GM12878 (cell line): ENCODE data around the gene PGM2L1. TPM values are rescaled to one million over a fixed set of nuclear protein-coding genes. Genes with fewer than 3 reads are reported as not detected.

ENCODE experiments used
- ATAC-seq: fragments of 200-7000 bp; cut with Tn5 transposase; 3 replicates; pipeline ENCODE4 v1.9.1; 2020; ENCODE audit warnings: mild to moderate bottlenecking, moderate library complexity
- BruUV-seq: library from RNA; stranded (reverse); fragments of 400-500 nt; replicated peaks from 2 replicates; lab custom pipeline; 2021; lab: Mats Ljungman, UMichigan
- CTCF ChIA-PET: fragments of 300-600 bp; sonication (Branson Sonifier 250); formaldehyde crosslinking; extraction: SDS; loops from one replicate; lab custom pipeline; 2021; ENCODE audit warnings: inconsistent platforms; lab: Yijun Ruan, JAX
- POLR2A ChIA-PET: fragments of 350-600 bp; formaldehyde crosslinking; extraction: SDS; loops from one replicate; lab custom pipeline; 2021; ENCODE audit warnings: inconsistent platforms; lab: Charles Lee
- RAD21 ChIA-PET: fragments of 300-600 bp; sonication (Branson Sonifier 250); formaldehyde crosslinking; loops from one replicate; lab custom pipeline; 2023; ENCODE audit warnings: antibody characterized with exemption; ENCODE audit not compliant: unreplicated experiment; lab: Charles Lee
- SMC1A ChIA-PET: fragments of 300-600 bp; sonication (Branson Sonifier 250); formaldehyde crosslinking; loops from one replicate; lab custom pipeline; 2023; ENCODE audit not compliant: unreplicated experiment, uncharacterized antibody; lab: Charles Lee
- DNase-seq: peaks from one replicate; pipeline ENCODE4 v3.0.0-alpha.2; 2011; ENCODE audit warnings: low read depth, low spot score
- FAIRE-seq: peaks from 3 replicates; lab custom pipeline; 2011; peaks lifted over from hg19 to GRCh38; lab: Jason Lieb, UNC
- H2AFZ ChIP-seq: 2 replicates; pipeline ENCODE4 v1.6.0; 2011; ENCODE audit warnings: low read depth, low read length, control low read depth; ENCODE audit not compliant: control insufficient read depth
- H3K27ac ChIP-seq: 2 replicates; pipeline ENCODE4 v1.5.1; 2011; ENCODE audit warnings: control low read depth; ENCODE audit not compliant: control insufficient read depth, insufficient read depth
- H3K27me3 ChIP-seq, 2 experiments: replicated peaks in 1 of 2; 2 replicates each; pipeline versions ENCODE4 v1.6.0 to v1.6.1; 2011; ENCODE audit warnings: low read length in 1 of 2; ENCODE audit not compliant: control insufficient read depth in 2 of 2, insufficient read depth in 2 of 2
- H3K36me3 ChIP-seq, 2 experiments: 2 replicates each; pipeline ENCODE4 v1.5.1; 2011; ENCODE audit warnings: low read length in 1 of 2; ENCODE audit not compliant: control insufficient read depth in 2 of 2, insufficient read depth in 2 of 2
- H3K4me1 ChIP-seq: 2 replicates; pipeline ENCODE4 v1.6.1; 2011; ENCODE audit warnings: mild to moderate bottlenecking, low read length, moderate library complexity, mixed read lengths; ENCODE audit not compliant: control insufficient read depth, insufficient read depth
- H3K4me2 ChIP-seq: 2 replicates; pipeline ENCODE4 v1.6.0; 2011; ENCODE audit warnings: control low read depth; ENCODE audit not compliant: control insufficient read depth, insufficient read depth
- H3K4me3 ChIP-seq: fragments of 200-600 bp; sonication (generic); 2 replicates; pipeline ENCODE4 v1.5.1; 2016
- H3K79me2 ChIP-seq: 2 replicates; pipeline ENCODE4 v1.6.0; 2011; ENCODE audit warnings: low read length; ENCODE audit not compliant: control insufficient read depth, insufficient read depth
- H3K9ac ChIP-seq: 2 replicates; pipeline ENCODE4 v1.8.0; 2011; ENCODE audit warnings: low read length, control low read depth, mixed read lengths; ENCODE audit not compliant: control insufficient read depth, insufficient read depth
- H3K9me3 ChIP-seq: replicated peaks from 3 replicates; pipeline ENCODE4 v1.5.1; 2011; ENCODE audit warnings: mild to moderate bottlenecking, low read length; ENCODE audit not compliant: control insufficient read depth, insufficient read depth
- H4K20me1 ChIP-seq: 2 replicates; pipeline ENCODE4 v1.6.0; 2011; ENCODE audit not compliant: control insufficient read depth, insufficient read depth
- BACH1 ChIP-seq: fragments of 450-650 bp; IDR thresholded peaks from 2 replicates; pipeline ENCODE4 v1.6.1; 2017; ENCODE audit warnings: mild to moderate bottlenecking, borderline replicate concordance
- BMI1 ChIP-seq: fragments of 450-650 bp; IDR thresholded peaks from 2 replicates; pipeline ENCODE4 v1.6.1; 2016; ENCODE audit warnings: mild to moderate bottlenecking, moderate library complexity, borderline replicate concordance
- IKZF1 ChIP-seq: fragments of 450-650 bp; conservative IDR thresholded peaks from 2 replicates; pipeline ENCODE4 v1.6.1; 2017; ENCODE audit warnings: antibody characterized with exemption, mild to moderate bottlenecking
- MTA3 ChIP-seq: IDR thresholded peaks from 2 replicates; pipeline ENCODE4 v1.6.1; 2012; ENCODE audit warnings: low read length, inconsistent platforms, borderline replicate concordance
- MYB ChIP-seq: fragments of 150-350 bp; IDR thresholded peaks from 2 replicates; pipeline ENCODE4 v1.6.1; 2014; ENCODE audit warnings: mild to moderate bottlenecking, low read depth, low read length, borderline replicate concordance
- PAX5 ChIP-seq: IDR thresholded peaks from 2 replicates; pipeline ENCODE4 v1.6.1; 2011; ENCODE audit warnings: low read depth, low read length, borderline replicate concordance
- PML ChIP-seq: IDR thresholded peaks from 2 replicates; pipeline ENCODE4 v1.6.1; 2012; ENCODE audit warnings: low read length, inconsistent platforms
- SMARCA5 ChIP-seq: fragments of 450-650 bp; IDR thresholded peaks from 2 replicates; pipeline ENCODE4 v1.6.1; 2017; ENCODE audit warnings: mild to moderate bottlenecking
- SREBF1 ChIP-seq: IDR thresholded peaks from 2 replicates; pipeline ENCODE4 v1.6.1; 2012; ENCODE audit warnings: mild to moderate bottlenecking, low read length
- TBL1XR1 ChIP-seq: IDR thresholded peaks from 2 replicates; pipeline ENCODE4 v1.6.1; 2012; ENCODE audit warnings: low read depth, low read length, improper control_type of control experiment
- TCF3 ChIP-seq: IDR thresholded peaks from 2 replicates; pipeline ENCODE4 v1.6.1; 2012; ENCODE audit warnings: low read depth, mild to moderate bottlenecking, low read length, borderline replicate concordance; ENCODE audit not compliant: insufficient read depth
- WGBS: methylation state at CpG from one replicate; pipeline ENCODE4 v1.1.6; 2016; ENCODE audit warnings: low lambda C conversion rate; ENCODE audit not compliant: insufficient replicate concordance, insufficient coverage; ENCODE audit errors: missing lambda C conversion rate; 5-methylcytosine and 5-hydroxymethylcytosine counted together
- in situ Hi-C: fragments of 300-500 bp; cut with MboI; formaldehyde crosslinking; loops from 9 replicates; pipeline ENCODE4 v1.14.3; 2018; ENCODE audit warnings: mixed read lengths
- intact Hi-C: fragments of 100-400 bp; cut with micrococcal nuclease; formaldehyde crosslinking; loops from one replicate; pipeline ENCODE4 v1.14.2; 2022; ENCODE audit not compliant: unreplicated experiment
- polyA plus RNA-seq, 11 experiments: library from polyadenylated mRNA; depleted of rRNA in 4 of 11; unstranded in 6 of 11; stranded (reverse) in 5 of 11; fragments of >200 nt; fragmentation: Nextera tagmentation in 4 of 11; fragmentation: Illumina TruSeq in 1 of 11; extraction: Ambion mirVana in 4 of 11; extraction: Trizol in 1 of 11; gene quantifications; 1 replicate in 1 of 11; 2 replicates in 10 of 11; pipeline versions ENCODE4 v1.2.1 to v1.2.3, GENCODE V29; 2011 to 2016; ENCODE audit warnings: inconsistent platforms in 2 of 11, missing spikeins in 2 of 11, low read depth in 1 of 11
- total RNA-seq, 4 experiments: library from RNA; depleted of rRNA in 3 of 4; stranded (reverse); fragments of >200 nt in 3 of 4; fragmentation: Illumina TruSeq in 1 of 4; extraction: Trizol in 1 of 4; gene quantifications; 2 replicates each; pipeline versions ENCODE4 v1.2.1 to v1.2.3, GENCODE V29; 2013 to 2021
- TF ChIP-seq, protein P1 (sequence below): fragments of 450-650 bp; formaldehyde crosslinking; IDR thresholded peaks from 2 replicates; pipeline ENCODE4 v1.4.0; 2020; ENCODE audit warnings: mild to moderate bottlenecking, moderate library complexity
- TF ChIP-seq, protein P2 (sequence below): IDR thresholded peaks from 2 replicates; pipeline ENCODE4 v1.6.1; 2011; ENCODE audit warnings: borderline replicate concordance, low read depth, mild to moderate bottlenecking, moderate library complexity, low read length; ENCODE audit not compliant: insufficient read depth, poor library complexity, severe bottlenecking

Gene PGM2L1
- total and polyA plus RNA-seq, 10 of the 15 experiments (the other 5 are each of a cell fraction or from before 2014, with no cell fraction given): 0.04 to 0.20 (median 0.13) TPM; not detected in 1

DNA sequence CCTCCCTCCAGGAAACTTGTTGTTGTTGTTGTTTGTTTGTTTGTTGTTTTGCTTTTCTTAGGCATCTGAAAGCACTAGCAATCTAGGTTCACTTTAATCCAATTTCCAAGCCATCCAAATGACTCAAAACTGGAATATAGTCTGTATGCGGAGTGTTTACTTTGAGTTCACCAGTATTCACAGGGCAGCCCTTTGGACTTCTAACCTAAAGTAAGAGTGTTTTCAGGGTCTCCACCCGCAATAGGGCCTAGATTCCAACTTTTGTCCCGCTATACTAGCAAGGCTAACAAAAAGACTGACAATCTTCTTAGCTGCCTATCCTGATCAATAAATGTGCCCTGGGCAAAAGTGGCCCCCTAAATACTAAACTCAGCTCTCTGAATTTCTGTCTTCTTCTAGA is 13.6 kb downstream of the PGM2L1 start:
- in situ Hi-C loops (no loop called here), intact Hi-C loops (no loop called here)
- no peak for TF ChIP-seq MYB
- no peak for TF ChIP-seq SREBF1
- no peak for TF ChIP-seq BMI1
- TF ChIP-seq, protein P1, sequence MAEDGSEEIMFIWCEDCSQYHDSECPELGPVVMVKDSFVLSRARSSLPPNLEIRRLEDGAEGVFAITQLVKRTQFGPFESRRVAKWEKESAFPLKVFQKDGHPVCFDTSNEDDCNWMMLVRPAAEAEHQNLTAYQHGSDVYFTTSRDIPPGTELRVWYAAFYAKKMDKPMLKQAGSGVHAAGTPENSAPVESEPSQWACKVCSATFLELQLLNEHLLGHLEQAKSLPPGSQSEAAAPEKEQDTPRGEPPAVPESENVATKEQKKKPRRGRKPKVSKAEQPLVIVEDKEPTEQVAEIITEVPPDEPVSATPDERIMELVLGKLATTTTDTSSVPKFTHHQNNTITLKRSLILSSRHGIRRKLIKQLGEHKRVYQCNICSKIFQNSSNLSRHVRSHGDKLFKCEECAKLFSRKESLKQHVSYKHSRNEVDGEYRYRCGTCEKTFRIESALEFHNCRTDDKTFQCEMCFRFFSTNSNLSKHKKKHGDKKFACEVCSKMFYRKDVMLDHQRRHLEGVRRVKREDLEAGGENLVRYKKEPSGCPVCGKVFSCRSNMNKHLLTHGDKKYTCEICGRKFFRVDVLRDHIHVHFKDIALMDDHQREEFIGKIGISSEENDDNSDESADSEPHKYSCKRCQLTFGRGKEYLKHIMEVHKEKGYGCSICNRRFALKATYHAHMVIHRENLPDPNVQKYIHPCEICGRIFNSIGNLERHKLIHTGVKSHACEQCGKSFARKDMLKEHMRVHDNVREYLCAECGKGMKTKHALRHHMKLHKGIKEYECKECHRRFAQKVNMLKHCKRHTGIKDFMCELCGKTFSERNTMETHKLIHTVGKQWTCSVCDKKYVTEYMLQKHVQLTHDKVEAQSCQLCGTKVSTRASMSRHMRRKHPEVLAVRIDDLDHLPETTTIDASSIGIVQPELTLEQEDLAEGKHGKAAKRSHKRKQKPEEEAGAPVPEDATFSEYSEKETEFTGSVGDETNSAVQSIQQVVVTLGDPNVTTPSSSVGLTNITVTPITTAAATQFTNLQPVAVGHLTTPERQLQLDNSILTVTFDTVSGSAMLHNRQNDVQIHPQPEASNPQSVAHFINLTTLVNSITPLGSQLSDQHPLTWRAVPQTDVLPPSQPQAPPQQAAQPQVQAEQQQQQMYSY (CRISPR knock-in tag): no peak
- no peak for TF ChIP-seq BACH1
- no peak for TF ChIP-seq MTA3
- no peak for TF ChIP-seq IKZF1
- TF ChIP-seq PAX5: no peak
- TF ChIP-seq, protein P2, sequence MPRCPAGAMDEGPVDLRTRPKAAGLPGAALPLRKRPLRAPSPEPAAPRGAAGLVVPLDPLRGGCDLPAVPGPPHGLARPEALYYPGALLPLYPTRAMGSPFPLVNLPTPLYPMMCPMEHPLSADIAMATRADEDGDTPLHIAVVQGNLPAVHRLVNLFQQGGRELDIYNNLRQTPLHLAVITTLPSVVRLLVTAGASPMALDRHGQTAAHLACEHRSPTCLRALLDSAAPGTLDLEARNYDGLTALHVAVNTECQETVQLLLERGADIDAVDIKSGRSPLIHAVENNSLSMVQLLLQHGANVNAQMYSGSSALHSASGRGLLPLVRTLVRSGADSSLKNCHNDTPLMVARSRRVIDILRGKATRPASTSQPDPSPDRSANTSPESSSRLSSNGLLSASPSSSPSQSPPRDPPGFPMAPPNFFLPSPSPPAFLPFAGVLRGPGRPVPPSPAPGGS: no peak
- no peak for TF ChIP-seq TBL1XR1
- TF ChIP-seq PML: no peak
- TF ChIP-seq TCF3: no peak
- TF ChIP-seq SMARCA5: no peak
- Histone ChIP-seq H3K27me3 (no peaks in the 10 kb centered on the region), H3K27ac (no peak overlapping the region), H4K20me1 (no peaks in the 10 kb centered on the region), H3K79me2 (no peaks in the 10 kb centered on the region), H3K4me1 (no peaks in the 10 kb centered on the region), H3K4me2 (no peak overlapping the region), H3K9ac (no peak overlapping the region), H3K36me3 (no peaks in the 10 kb centered on the region), H3K9me3 (no peaks in the 10 kb centered on the region), H2AFZ (no peak overlapping the region), H3K4me3 (no peak overlapping the region)
- ChIA-PET RAD21 (interaction anchor here (2.0 kb wide), 1 partner anchor 65 kb away, joined by 8 read pairs; no protein-coding TSS in a partner anchor), CTCF (interaction anchor here (0.7 to 2.7 kb wide), 3 partner anchors 64 to 1085 kb away, joined by 3 to 39 read pairs (median 13); no protein-coding TSS in a partner anchor), SMC1A (interaction anchor here (0.8 to 1.8 kb wide), 2 partner anchors 65 kb away, joined by 4 to 13 read pairs; no protein-coding TSS in a partner anchor), POLR2A (no interaction called here)
- FAIRE-seq (no peak), DNase-seq (no peak), ATAC-seq (no peak)
- 82% methylated on average over 3 of the region's 3 CpGs for WGBS
- no TSS peak for BruUV-seq
